Chondrocyte (in vitro differentiated cells): ENCODE measurements around the gene PLEKHG1. TPM values are rescaled to one million over a fixed set of nuclear protein-coding genes. Genes with fewer than 3 reads are reported as not detected.
A peak's percentile ranks its signal among the peaks of the same experiment; 100 is the strongest.

ENCODE experiments used
- DNase-seq: peaks from one replicate; pipeline ENCODE4 v3.0.0; 2021; ENCODE audit warnings: mixed read lengths, low spot score
- H3K27ac Mint-ChIP-seq: one replicate; pipeline ENCODE4 v1.8.0; 2021; ENCODE audit warnings: mild to moderate bottlenecking, moderate library complexity, mixed read lengths; ENCODE audit not compliant: unreplicated experiment
- H3K27me3 Mint-ChIP-seq: 2 replicates; pipeline ENCODE4 v1.8.0; 2021; ENCODE audit warnings: low read depth, mixed read lengths
- H3K36me3 Mint-ChIP-seq: 2 replicates; pipeline ENCODE4 v1.8.0; 2021; ENCODE audit warnings: low read depth, mixed read lengths
- H3K4me1 Mint-ChIP-seq: 2 replicates; pipeline ENCODE4 v1.8.0; 2021; ENCODE audit warnings: low read depth, mild to moderate bottlenecking, mixed read lengths
- H3K4me3 Mint-ChIP-seq: one replicate; pipeline ENCODE4 v1.8.0; 2021; ENCODE audit warnings: mild to moderate bottlenecking, moderate library complexity, mixed read lengths; ENCODE audit not compliant: unreplicated experiment
- H3K9me3 Mint-ChIP-seq: 2 replicates; pipeline ENCODE4 v1.8.0; 2021; ENCODE audit warnings: low read depth, mixed read lengths
- long read RNA-seq: library from polyadenylated mRNA; stranded (forward); transcript quantifications from one replicate; pipeline ENCODE4 v2.0.0, GENCODE V29; 2021
- total RNA-seq: library from RNA; stranded (reverse); gene quantifications from 3 replicates; pipeline ENCODE4 v1.2.1, GENCODE V29; 2021
- TF ChIP-seq, protein P1 (sequence below): fragments of 200-600 bp; sonication (generic); IDR thresholded peaks from 2 replicates; pipeline ENCODE4 v1.5.0; 2021; ENCODE audit warnings: antibody characterized with exemption, mild to moderate bottlenecking, moderate library complexity

PLEKHG1 gene
- total RNA-seq = 0.87 to 3.7 TPM (median 1.8 TPM) in 3 replicates
- long read RNA-seq, partial matches to known transcripts = 0 of 7 reads
- long read RNA-seq, other reads (novel, unspliced or antisense) = 6 of 7 reads

DNA sequence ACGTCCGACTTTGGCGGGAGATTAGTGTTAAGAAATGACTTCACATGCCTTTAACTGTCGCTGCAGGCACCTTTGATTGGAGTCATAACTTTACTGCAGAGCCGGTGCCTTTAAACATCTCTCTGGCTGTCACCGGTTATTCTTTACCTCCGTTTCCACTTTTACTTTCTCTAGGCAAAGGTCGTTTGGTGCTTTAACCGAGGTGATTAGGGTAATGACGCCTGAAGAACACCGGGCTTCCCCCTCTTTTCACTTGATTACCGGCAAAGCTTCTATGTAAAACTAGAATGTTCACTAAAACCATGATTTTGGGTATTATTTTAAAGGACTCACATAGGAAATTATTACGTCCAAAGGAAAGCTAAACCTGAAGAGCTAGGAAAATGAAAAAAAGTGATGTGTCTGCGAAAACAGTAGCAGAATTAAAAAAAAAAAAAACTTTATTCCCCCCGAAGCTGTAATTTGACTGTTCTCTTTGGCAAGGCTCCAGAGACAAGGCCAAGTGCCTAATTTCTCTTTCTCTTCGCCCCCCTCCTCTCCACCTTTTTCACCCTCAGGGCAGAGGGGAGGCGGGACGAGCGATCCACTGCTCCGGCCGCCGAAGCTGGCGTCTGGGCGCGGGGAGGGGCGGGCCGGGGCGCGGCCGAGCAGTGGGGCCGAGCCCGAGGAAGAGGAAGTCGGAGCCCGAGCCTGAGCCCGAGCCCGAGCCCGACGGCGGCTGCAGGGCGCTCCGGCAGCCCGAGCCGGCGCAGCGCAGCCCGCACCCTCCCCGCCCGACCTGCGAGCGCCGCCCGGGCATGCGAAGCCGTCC lies at the start of gene PLEKHG1:
Gene PLEKHG1 (plus strand): TSS at position 687 of the 811 bp plus-strand sequence. CDS start 133,797 bp downstream, outside the sequence.
- peak within 1 kb of the TSS; percentile 88 for H3K4me3 Mint-ChIP-seq
- DNase-seq = no peak
- H3K9me3 Mint-ChIP-seq = no peaks in the 10 kb centered on the region
- no peaks in the 10 kb centered on the region for H3K36me3 Mint-ChIP-seq
- TF ChIP-seq, protein P1, sequence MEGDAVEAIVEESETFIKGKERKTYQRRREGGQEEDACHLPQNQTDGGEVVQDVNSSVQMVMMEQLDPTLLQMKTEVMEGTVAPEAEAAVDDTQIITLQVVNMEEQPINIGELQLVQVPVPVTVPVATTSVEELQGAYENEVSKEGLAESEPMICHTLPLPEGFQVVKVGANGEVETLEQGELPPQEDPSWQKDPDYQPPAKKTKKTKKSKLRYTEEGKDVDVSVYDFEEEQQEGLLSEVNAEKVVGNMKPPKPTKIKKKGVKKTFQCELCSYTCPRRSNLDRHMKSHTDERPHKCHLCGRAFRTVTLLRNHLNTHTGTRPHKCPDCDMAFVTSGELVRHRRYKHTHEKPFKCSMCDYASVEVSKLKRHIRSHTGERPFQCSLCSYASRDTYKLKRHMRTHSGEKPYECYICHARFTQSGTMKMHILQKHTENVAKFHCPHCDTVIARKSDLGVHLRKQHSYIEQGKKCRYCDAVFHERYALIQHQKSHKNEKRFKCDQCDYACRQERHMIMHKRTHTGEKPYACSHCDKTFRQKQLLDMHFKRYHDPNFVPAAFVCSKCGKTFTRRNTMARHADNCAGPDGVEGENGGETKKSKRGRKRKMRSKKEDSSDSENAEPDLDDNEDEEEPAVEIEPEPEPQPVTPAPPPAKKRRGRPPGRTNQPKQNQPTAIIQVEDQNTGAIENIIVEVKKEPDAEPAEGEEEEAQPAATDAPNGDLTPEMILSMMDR = no peak
- peaks cover 12% of the 10 kb centered on the region for H3K4me1 Mint-ChIP-seq
- peaks cover 18% of the 10 kb centered on the region for H3K27me3 Mint-ChIP-seq
- H3K27ac Mint-ChIP-seq = peak within 1 kb of the TSS; percentile 24

DNA sequence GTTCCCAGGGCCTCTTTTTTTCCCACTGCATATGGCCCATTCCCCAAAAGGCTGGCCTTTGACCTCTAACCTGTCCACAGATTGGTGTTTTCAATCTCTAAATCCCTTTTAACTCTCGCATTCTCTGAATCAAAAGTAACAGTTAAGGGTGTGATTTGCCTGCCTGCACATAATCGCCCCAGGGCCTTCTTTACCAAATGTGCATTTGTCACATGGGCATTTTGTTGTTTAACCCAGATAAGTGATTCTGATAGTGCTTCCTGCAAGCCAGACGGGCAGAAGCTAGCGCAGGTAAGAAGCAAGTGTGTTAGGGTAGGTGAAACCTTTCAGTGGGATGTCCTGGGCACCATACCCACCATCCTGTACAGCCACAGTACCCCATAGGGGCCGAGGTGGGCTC lies 49.4 kb upstream of the PLEKHG1 start:
- Mint-ChIP-seq H3K4me3 (no peak overlapping the region), H3K9me3 (no peaks in the 10 kb centered on the region), H3K4me1 (peaks cover 4% of the 10 kb centered on the region), H3K36me3 (no peaks in the 10 kb centered on the region), H3K27ac (no peak overlapping the region), H3K27me3 (peaks cover 16% of the 10 kb centered on the region)
- TF ChIP-seq, protein P1 = no peak
- no peak for DNase-seq

DNA sequence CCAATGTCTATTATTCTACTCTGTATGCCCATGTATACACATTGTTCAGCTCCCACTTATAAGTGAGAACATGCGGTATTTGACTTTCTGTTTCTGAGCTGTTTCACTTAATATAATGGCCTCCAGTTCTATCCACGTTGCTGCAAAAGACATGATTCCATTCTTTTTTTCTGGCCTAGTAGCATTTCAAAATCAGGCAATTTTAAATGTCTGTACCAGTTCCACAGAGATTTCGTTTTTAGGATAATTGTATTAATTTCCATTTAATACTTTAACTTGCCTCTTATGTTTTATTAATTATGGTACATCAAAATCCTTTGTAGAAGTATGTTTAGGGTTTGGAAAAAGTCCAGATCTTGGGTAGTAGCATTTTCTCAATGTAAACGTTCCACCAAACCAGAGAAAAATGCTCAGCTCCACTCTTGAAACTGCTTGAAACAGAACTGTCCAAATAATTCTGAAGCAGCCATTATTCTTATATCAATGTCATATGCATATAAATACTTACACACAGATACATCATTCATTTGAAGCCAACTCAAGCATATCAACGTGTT lies 42.6 kb upstream of the PLEKHG1 start:
- Mint-ChIP-seq H3K27ac (no peak overlapping the region), H3K4me1 (no peaks in the 10 kb centered on the region), H3K9me3 (peaks cover 7% of the 10 kb centered on the region), H3K27me3 (peaks cover 6% of the 10 kb centered on the region), H3K36me3 (no peaks in the 10 kb centered on the region), H3K4me3 (no peak overlapping the region)
- TF ChIP-seq, protein P1 = no peak
- DNase-seq = no peak

DNA sequence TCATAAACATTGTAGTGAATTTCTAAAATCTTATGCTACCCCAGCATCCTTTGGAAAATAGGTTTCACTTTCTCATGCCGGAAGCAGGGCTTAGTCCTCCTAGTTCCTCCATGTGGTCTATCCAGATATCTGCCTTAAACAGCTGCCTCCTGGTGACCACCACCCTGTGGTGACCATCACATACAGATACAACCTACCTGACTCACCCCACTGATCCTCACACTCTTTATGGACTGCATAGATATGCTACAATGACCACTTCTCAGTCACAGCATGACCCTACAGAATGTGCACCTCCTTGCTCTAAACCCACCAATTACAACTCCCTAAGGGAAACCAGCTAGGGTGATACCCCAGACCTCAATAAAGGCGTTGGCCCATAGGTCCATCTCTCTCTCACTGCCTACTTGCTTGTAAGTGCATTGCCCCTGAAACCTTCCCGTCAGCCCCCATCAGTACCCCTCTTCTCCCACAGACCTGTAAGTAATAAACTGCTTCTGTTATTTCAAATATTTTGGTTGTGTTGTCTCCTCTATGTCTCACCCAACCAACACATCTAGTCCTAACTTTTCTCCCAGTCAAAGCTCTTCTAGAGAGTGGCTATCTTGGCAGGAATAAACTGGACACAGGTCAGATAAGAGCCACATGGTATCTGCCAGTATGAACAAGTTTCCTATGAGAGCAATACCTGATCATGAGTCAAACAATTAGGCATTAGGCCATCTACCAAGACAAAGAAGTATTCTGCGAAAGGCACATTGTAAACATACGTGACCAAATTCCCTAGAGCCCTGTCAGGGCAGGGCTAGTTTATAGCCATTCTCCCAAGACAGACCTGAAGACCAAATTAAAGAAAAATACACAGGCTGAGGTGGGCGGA lies 39.4 kb upstream of the PLEKHG1 start:
- H3K4me3 Mint-ChIP-seq = no peak overlapping the region
- H3K4me1 Mint-ChIP-seq = no peaks in the 10 kb centered on the region
- H3K27ac Mint-ChIP-seq = no peak overlapping the region
- TF ChIP-seq, protein P1 = no peak
- H3K36me3 Mint-ChIP-seq = no peaks in the 10 kb centered on the region
- H3K9me3 Mint-ChIP-seq = peaks cover 7% of the 10 kb centered on the region
- peaks cover 11% of the 10 kb centered on the region for H3K27me3 Mint-ChIP-seq
- DNase-seq = no peak

DNA sequence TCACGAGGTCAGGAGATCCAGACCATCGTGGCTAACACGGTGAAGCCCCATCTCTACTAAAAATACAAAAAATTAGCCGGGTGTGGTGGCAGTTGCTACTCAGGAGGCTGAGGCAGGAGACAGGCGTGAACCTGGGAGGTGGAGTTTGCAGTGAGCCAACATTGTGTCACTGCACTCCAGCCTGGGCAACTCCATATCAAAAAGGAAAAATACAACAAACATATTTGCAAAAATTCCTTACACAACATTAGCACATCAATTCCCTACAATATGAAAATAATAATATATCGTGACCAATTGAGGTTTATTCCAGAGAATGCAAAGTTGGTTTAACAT lies 38.8 kb upstream of the PLEKHG1 start:
- peaks cover 13% of the 10 kb centered on the region for H3K27me3 Mint-ChIP-seq
- peaks cover 7% of the 10 kb centered on the region for H3K9me3 Mint-ChIP-seq
- DNase-seq = no peak
- no peak overlapping the region for H3K4me3 Mint-ChIP-seq
- TF ChIP-seq, protein P1 = no peak
- H3K27ac Mint-ChIP-seq = no peak overlapping the region
- no peaks in the 10 kb centered on the region for H3K36me3 Mint-ChIP-seq
- H3K4me1 Mint-ChIP-seq = no peaks in the 10 kb centered on the region
